Ishikawa (cell line): ENCODE results near the gene RORC.

ENCODE experiments used
- CEBPB ChIP-seq: IDR thresholded peaks from 2 replicates; pipeline ENCODE4 v1.6.1; 2012
- CREB1 ChIP-seq: IDR thresholded peaks from 2 replicates; pipeline ENCODE4 v1.6.1; 2012; ENCODE audit warnings: low read depth
- EGR1 ChIP-seq: IDR thresholded peaks from 2 replicates; pipeline ENCODE4 v1.6.1; 2012
- EP300 ChIP-seq: IDR thresholded peaks from 2 replicates; pipeline ENCODE4 v1.6.1; 2012; ENCODE audit warnings: borderline replicate concordance
- FOXM1 ChIP-seq: IDR thresholded peaks from 2 replicates; pipeline ENCODE4 v1.6.1; 2012; ENCODE audit warnings: low read depth, borderline replicate concordance
- MAX ChIP-seq: IDR thresholded peaks from 2 replicates; pipeline ENCODE4 v1.6.1; 2012
- NFIC ChIP-seq: IDR thresholded peaks from 2 replicates; pipeline ENCODE4 v1.6.1; 2012
- RAD21 ChIP-seq: IDR thresholded peaks from 2 replicates; pipeline ENCODE4 v1.6.1; 2012; ENCODE audit warnings: low read depth
- REST ChIP-seq: IDR thresholded peaks from 2 replicates; pipeline ENCODE4 v1.6.1; 2012; ENCODE audit warnings: low read depth, mild to moderate bottlenecking
- TAF1 ChIP-seq: IDR thresholded peaks from 2 replicates; pipeline ENCODE4 v1.6.1; 2012; ENCODE audit warnings: low read depth, mild to moderate bottlenecking
- TCF12 ChIP-seq: IDR thresholded peaks from 2 replicates; pipeline ENCODE4 v1.6.1; 2012; ENCODE audit warnings: low read depth
- TEAD4 ChIP-seq: IDR thresholded peaks from 2 replicates; pipeline ENCODE4 v1.6.1; 2012
- USF1 ChIP-seq: IDR thresholded peaks from 2 replicates; pipeline ENCODE4 v1.6.1; 2012
- YY1 ChIP-seq: IDR thresholded peaks from 2 replicates; pipeline ENCODE4 v1.6.1; 2012; ENCODE audit warnings: low read depth
- ZBTB7A ChIP-seq: IDR thresholded peaks from 2 replicates; pipeline ENCODE4 v1.6.1; 2012; ENCODE audit warnings: low read depth

Gene RORC

GRCh38 chr1:151782741-151783140 lies 48.9 kb downstream of the RORC start:
- TF ChIP-seq TAF1 (no peak), CREB1 (no peak), MAX (no peak), REST (no peak), RAD21 (no peak), EP300 (no peak), TCF12 (no peak), NFIC (no peak), YY1 (no peak), EGR1 (no peak), USF1 (no peak)

DNA sequence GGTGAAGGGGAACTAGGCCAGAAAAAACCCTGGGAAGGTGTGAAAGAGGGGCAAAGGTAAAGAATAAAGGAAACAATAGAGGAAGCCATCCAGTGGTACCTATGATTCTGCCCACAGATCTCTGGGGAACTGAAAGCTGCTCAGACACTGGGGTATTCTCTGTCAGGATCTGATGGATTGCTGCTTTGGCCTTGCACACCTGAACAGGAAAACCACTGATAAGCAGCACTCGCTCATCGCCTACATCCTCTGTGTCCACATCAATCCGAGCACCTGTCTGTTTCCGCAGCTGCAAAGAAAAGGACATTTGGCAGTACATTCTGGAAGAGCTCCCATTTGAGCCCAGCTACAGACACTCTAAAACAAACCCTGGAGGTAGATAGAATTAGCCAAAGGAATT lies 51.8 kb downstream of the RORC start:
- no peak for TF ChIP-seq YY1

DNA sequence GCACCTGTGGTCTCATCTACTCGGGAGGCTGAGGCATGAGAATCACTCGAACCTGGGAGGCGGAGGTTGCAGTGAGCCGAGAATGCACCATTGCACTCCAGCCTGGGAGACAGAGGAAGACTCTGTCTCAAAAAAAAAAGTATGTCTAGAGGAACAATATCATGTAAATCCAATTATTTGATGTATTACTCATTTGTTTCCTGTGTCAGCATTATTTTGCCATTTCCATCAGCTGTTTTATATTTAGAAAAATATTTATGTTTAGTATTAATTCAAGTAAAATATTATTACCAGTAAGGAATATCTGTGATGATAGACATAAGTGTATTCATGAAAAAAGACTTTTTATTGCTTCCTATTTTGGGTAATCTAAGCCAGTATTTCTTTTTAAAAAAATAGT lies 54.3 kb downstream of the RORC start:
- no peak for TF ChIP-seq REST
- TF ChIP-seq EP300, result no peak
- no peak for TF ChIP-seq YY1
- TF ChIP-seq USF1, result no peak
- TF ChIP-seq TCF12, result no peak
- TF ChIP-seq CREB1, result no peak
- TF ChIP-seq NFIC, result no peak
- no peak for TF ChIP-seq CEBPB
- TF ChIP-seq ZBTB7A, result no peak
- TF ChIP-seq MAX, result no peak
- no peak for TF ChIP-seq TEAD4
- TF ChIP-seq RAD21, result no peak
- TF ChIP-seq FOXM1, result no peak
- no peak for TF ChIP-seq EGR1

- TF ChIP-seq NFIC, result no peak
- no peak for TF ChIP-seq CREB1
- no peak for TF ChIP-seq FOXM1
- TF ChIP-seq CEBPB, result no peak
- no peak for TF ChIP-seq TCF12
- no peak for TF ChIP-seq RAD21
- TF ChIP-seq EGR1, result no peak
- no peak for TF ChIP-seq EP300
- TF ChIP-seq YY1, result no peak
- TF ChIP-seq REST, result no peak
- TF ChIP-seq TAF1, result no peak
Measured at GRCh38 chr1:151776665-151777062, 54.9 kb downstream of the RORC start.

- TF ChIP-seq EGR1 (no peak), TEAD4 (no peak), YY1 (no peak), EP300 (no peak), CEBPB (no peak), USF1 (no peak), CREB1 (no peak), ZBTB7A (no peak), TAF1 (no peak), MAX (no peak)
Measured at GRCh38 chr1:151775894-151776664, 55.5 kb downstream of the RORC start.
